KMS-11 (cell line): ENCODE measurements around the gene PERM1.

Experiments
- H2AFZ ChIP-seq: fragments of 200-600 bp; sonication (generic); 2 replicates; pipeline ENCODE4 v1.6.1; 2016; ENCODE audit warnings: antibody characterized with exemption, mixed run types, low read depth
- H3K27ac ChIP-seq: fragments of 200-600 bp; sonication (generic); 2 replicates; pipeline ENCODE4 v1.6.1; 2016; ENCODE audit warnings: mild to moderate bottlenecking, mixed run types
- H3K27me3 ChIP-seq: fragments of 200-600 bp; sonication (generic); 2 replicates; pipeline ENCODE4 v1.6.1; 2017; ENCODE audit warnings: mild to moderate bottlenecking, low read depth, mixed run types, moderate library complexity; ENCODE audit not compliant: insufficient read depth
- H3K36me3 ChIP-seq: fragments of 200-600 bp; sonication (generic); 2 replicates; pipeline ENCODE4 v1.6.1; 2017; ENCODE audit warnings: mild to moderate bottlenecking, mixed run types; ENCODE audit not compliant: insufficient read depth
- H3K4me1 ChIP-seq: fragments of 200-600 bp; sonication (generic); 2 replicates; pipeline ENCODE4 v1.6.1; 2016; ENCODE audit warnings: mild to moderate bottlenecking, low read depth, mixed run types; ENCODE audit not compliant: poor library complexity, severe bottlenecking
- H3K4me2 ChIP-seq: fragments of 200-600 bp; sonication (generic); 2 replicates; pipeline ENCODE4 v1.7.0; 2016; ENCODE audit warnings: mild to moderate bottlenecking, mixed run types
- H3K4me3 ChIP-seq: fragments of 200-600 bp; sonication (generic); IDR thresholded peaks from 2 replicates; pipeline ENCODE4 v1.6.1; 2017; ENCODE audit warnings: low read depth, low read length, mixed read lengths; ENCODE audit not compliant: insufficient read depth
- H3K79me2 ChIP-seq: fragments of 200-600 bp; sonication (generic); 2 replicates; pipeline ENCODE4 v1.6.1; 2016; ENCODE audit warnings: low read depth, mixed run types; ENCODE audit not compliant: insufficient read depth
- H3K9ac ChIP-seq: fragments of 200-600 bp; sonication (generic); 2 replicates; pipeline ENCODE4 v1.6.1; 2016; ENCODE audit warnings: mild to moderate bottlenecking, mixed run types
- H4K20me1 ChIP-seq: fragments of 200-600 bp; sonication (generic); 2 replicates; pipeline ENCODE4 v1.6.1; 2016; ENCODE audit warnings: mild to moderate bottlenecking, mixed run types; ENCODE audit not compliant: insufficient read depth
- TF ChIP-seq, protein P1 (sequence below): fragments of 200-600 bp; sonication (generic); conservative IDR thresholded peaks from 2 replicates; pipeline ENCODE4 v1.6.1; 2017; ENCODE audit warnings: low read depth, mild to moderate bottlenecking, antibody characterized with exemption, low read length, moderate library complexity, mixed read lengths

PERM1 gene

DNA sequence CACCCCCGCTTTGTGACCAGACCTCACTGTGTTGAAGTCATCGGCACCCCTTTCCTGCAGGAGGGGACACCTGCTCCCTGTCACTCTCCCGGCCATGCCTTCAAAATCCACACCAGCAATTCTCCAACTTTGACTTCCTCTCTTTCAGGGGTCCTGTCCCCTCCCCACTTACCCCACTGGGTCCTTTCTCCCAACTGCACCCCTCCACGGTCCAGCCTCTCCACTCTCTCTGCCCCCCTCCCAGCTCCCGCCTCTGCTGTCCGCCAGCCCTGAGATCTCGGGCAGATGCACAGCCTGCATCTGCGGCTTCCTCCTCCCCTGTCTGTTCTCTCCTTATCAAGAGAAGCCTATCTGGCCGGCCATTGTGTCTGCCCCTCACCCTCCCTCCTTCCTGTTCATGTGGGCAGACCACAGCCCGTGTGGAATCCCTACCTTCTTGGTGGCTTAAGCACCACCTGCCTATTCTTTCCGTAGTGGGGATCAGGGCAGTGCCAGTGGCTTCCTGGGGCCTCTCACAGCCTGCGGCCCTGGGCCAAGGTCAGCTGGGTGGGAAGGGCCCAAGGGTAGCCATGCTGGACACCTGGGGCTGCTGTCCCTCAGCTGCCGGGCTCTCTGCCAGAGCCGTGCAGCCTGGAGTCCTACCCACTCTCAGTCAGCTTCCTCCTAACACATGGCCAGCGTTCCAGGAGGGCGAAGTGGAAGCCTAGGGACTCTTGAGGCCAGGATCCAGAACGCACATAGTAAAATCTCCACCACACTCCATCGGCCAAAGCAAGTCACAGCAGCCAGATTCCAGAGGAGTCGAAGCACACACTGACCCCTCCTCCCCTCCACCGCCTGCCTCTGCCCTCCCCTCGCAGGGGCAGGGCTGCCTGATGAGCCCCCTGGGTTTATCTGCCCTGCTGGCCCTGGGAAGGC lies 23.1 kb upstream of the PERM1 start:
- H3K4me1 ChIP-seq = peaks cover 18% of the 10 kb centered on the region
- H3K9ac ChIP-seq = no peak overlapping the region
- TF ChIP-seq, protein P1, sequence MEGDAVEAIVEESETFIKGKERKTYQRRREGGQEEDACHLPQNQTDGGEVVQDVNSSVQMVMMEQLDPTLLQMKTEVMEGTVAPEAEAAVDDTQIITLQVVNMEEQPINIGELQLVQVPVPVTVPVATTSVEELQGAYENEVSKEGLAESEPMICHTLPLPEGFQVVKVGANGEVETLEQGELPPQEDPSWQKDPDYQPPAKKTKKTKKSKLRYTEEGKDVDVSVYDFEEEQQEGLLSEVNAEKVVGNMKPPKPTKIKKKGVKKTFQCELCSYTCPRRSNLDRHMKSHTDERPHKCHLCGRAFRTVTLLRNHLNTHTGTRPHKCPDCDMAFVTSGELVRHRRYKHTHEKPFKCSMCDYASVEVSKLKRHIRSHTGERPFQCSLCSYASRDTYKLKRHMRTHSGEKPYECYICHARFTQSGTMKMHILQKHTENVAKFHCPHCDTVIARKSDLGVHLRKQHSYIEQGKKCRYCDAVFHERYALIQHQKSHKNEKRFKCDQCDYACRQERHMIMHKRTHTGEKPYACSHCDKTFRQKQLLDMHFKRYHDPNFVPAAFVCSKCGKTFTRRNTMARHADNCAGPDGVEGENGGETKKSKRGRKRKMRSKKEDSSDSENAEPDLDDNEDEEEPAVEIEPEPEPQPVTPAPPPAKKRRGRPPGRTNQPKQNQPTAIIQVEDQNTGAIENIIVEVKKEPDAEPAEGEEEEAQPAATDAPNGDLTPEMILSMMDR = no peak
- H3K36me3 ChIP-seq = no peaks in the 10 kb centered on the region
- H3K79me2 ChIP-seq = no peaks in the 10 kb centered on the region
- H4K20me1 ChIP-seq = no peaks in the 10 kb centered on the region
- peak overlapping the region; percentile 38; the same call in 1 of the 2 replicates for H2AFZ ChIP-seq
- no peak overlapping the region for H3K4me3 ChIP-seq
- H3K4me2 ChIP-seq = peak overlapping the region; percentile 56; the same call in 1 of the 2 replicates
- H3K27me3 ChIP-seq = peaks cover 87% of the 10 kb centered on the region
- no peak overlapping the region for H3K27ac ChIP-seq

DNA sequence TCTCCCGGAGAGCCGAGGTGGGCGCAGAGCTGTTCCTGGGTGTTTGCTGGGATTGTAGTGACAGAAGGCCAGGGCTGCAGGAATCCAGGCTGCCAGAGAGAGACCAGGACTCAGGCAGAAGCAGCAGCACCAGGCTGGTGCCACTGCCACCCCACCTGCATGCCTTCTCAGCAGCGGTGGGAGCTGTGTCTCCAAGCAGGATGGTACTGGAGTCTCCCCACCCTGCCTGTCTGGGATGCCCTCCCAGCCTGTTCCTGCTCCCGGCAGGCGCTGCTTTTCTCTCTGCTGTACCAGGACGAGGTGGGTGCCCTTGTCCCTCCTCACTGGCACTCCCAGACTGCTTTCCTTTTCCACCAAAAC lies 22.5 kb upstream of the PERM1 start:
- peaks cover 18% of the 10 kb centered on the region for H3K4me1 ChIP-seq
- peak overlapping the region; percentile 56; the same call in 1 of the 2 replicates for H3K4me2 ChIP-seq
- no peaks in the 10 kb centered on the region for H3K79me2 ChIP-seq
- no peaks in the 10 kb centered on the region for H3K36me3 ChIP-seq
- TF ChIP-seq, protein P1 = no peak
- H3K27ac ChIP-seq = no peak overlapping the region
- H3K27me3 ChIP-seq = peaks cover 82% of the 10 kb centered on the region
- no peaks in the 10 kb centered on the region for H4K20me1 ChIP-seq
- no peak overlapping the region for H3K4me3 ChIP-seq
- no peak overlapping the region for H3K9ac ChIP-seq
- H2AFZ ChIP-seq = no peak overlapping the region

DNA sequence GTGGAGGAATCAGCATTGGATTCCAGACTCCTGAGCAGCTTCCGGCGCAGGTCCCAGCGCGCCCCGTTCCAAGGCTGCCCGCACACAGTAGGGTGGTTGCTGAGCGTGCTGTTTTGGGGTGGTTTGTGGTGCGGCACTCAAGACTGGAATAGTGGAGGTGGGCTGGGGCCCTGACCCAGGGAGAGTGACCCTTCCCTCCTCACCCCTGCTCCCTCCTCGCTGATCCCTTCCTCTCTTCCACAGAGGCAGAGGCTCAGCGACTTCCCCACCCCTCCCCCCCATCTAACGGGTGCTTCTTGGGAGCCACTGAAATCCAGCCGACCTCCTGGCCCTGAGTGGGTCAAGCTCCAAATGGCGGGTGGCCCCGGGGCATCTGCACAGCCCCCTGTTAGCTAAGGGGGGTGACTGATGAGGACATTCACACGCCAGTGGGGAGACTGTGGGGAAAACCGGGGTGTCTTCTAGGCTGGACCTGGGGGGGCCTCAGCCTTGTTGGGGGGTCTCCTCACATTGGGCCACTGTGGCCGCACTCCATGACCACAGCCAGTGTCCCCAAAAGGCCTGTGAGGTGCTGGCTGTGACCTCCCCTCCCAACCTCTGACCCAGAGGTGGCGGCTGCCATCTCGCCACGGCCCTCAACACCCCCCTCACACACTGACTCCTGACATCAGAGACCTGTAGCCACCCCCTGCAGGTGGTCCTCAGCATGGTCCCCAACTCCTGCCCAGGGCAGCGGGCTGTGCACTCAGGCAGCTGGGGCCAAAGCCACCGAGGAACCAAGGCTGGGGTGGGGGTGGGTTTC lies 21.9 kb upstream of the PERM1 start:
- TF ChIP-seq, protein P1 = no peak
- Histone ChIP-seq H4K20me1 (no peaks in the 10 kb centered on the region), H3K27ac (no peak overlapping the region), H2AFZ (no peak overlapping the region), H3K36me3 (no peaks in the 10 kb centered on the region), H3K79me2 (no peaks in the 10 kb centered on the region), H3K4me3 (no peak overlapping the region), H3K27me3 (peaks cover 77% of the 10 kb centered on the region), H3K4me2 (no peak overlapping the region; the same call in 1 of the 2 replicates), H3K9ac (no peak overlapping the region), H3K4me1 (peaks cover 18% of the 10 kb centered on the region)

DNA sequence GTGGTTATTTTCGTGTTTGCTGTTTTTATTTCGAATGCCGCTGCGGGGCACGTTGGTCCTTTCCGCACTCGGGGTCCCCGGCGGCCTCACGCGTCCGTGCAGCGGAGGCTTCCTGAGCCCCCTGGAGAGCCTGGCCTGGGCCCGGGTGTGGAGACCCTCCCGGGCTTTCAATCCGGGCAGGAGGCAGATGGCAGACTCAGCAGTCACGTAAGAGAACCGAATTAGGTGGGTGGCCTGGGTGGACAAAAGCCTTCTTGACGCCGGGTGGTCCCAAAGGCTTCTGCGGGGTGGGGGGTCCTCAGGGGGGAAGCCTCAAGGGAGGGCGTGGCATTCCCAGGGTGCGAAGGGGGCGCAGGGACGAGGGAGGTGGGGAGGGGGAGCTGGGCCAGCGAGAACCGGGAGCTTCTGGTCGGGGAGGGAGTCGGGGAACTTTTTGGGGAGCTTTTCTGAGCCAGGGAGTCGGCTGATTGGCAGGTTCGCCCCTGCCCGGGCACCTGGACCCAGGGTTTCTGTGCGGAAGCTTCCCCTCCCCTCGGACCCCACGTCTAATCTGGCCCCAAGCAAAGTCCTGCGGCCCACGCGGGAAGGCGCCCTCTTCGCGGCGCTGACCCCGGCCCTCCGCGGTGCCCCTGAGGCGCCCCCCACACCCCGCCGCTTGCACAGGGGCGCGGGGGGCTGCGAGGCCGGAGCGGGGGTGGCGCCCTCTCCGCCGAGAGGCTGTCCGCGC lies 19.3 kb upstream of the PERM1 start:
- Histone ChIP-seq H4K20me1 (no peaks in the 10 kb centered on the region), H3K79me2 (no peaks in the 10 kb centered on the region), H3K27ac (no peak overlapping the region), H2AFZ (no peak overlapping the region), H3K4me2 (no peak overlapping the region), H3K4me3 (no peak overlapping the region), H3K36me3 (no peaks in the 10 kb centered on the region), H3K27me3 (peaks cover 67% of the 10 kb centered on the region), H3K9ac (no peak overlapping the region), H3K4me1 (peaks cover 15% of the 10 kb centered on the region)
- TF ChIP-seq, protein P1 = no peak
